ENCODE measurements around the gene DCTPP1. TPM values are rescaled to one million over a fixed set of nuclear protein-coding genes. Genes with fewer than 3 reads are reported as not detected.
A peak's percentile ranks its signal among the peaks of the same experiment; 100 is the strongest.

DCTPP1 gene
- total RNA-seq, 1 experiment from 2014 or later = 71.1 TPM

- DNase-seq (ENCODE audit: low read depth) = no peak
These were observed 47.5 kb downstream of the DCTPP1 start, which contains the start of gene SEPTIN1 for GRCh38 chr16:30382111-30382881. Gene SEPTIN1 (minus strand): TSS chr16:30382561. CDS start chr16:30382542, 19 bp downstream.

DNA sequence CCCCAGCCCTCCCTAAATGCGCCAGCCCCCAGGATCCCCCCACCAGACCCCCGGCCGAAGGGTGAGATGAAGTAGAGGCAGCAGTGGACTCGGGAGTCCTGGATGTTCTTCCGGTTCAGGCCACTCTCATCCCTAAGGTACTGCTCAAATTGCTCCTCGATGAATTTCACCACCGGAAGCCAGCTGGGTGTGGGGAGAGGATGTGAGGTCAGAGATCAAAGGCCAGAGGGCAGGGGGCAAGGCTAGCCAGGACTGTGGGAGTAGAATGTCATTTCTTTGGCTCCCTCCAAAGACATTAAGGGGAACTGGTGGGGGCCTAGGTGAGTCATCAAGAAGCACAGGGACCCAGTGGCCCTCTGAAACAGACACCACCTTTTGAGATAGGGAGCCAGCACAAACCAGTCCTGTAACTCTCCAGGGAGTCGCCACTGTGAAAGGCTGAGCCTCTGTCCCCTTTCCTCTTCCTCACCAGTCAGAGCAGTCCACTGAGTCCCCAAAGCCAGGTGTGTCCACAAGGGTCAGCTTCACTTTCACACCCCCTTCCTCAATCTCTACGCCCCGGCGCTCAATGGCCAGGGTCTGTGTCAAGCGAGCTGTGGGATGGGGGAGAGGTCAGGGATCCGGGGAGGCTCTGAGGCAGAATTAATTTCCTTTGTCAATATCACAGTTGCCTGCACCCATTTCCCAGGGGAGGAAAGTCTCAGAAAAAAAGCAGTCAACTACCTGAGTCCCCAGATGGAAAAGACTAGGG lies 48.4 kb downstream of the DCTPP1 start:
- DNase-seq (ENCODE audit: low read depth) = no peak

DNA sequence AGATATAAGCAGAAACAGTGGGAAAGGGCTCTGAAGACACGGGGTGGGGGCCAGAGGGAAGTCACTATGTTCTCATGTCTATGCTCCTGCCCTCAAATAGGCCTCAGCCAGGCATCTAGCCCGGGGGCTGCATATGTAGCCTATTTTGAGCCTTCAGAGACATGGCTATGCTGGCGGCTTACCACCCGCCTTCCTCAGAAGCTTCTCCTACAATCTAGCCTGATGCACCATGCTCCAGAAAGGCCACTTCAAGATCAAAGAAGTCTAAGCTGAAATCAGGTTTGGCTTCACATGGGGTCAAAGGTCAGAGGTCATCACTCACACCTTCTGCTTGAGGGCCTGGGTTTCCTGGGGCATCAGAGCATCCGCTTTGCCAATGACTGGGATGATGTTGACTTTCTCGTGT lies 49.0 kb downstream of the DCTPP1 start:
- DNase-seq (ENCODE audit: low read depth) = no peak

- no peak for DNase-seq (ENCODE audit: low read depth)
These were observed 49.6 kb downstream of the DCTPP1 start for GRCh38 chr16:30380072-30380802.

DNA sequence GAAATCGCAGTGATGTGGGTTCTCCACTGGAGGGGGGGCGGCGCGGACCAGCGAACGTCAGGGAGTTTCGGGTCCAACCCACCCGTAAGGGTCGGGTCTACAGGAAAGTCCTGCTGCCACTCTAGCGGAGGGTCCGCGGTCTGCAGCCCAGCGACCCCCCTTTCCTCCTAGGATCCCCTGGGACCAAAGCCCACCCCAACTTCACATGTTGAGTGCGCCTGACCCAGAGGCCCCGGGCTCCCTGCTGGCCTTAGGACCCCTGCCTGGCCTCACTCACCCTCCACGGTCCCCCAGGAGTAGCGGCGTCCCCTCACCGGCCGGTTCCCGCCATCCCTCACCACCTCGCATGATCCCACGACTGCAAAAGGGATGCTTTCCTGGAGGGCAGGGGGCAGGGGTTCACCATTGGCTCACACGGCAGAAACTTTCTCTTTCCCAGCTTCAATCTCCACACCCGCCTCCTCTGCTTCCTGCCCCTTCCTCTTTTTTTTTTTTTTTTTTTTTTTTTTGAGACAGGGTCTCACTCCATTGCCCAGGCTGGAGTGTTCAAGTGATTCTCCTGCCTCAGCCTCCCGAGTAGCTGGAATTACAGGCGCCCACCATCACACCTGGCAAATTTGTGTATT lies 50.6 kb downstream of the DCTPP1 start:
- no peak for DNase-seq (ENCODE audit: low read depth)

DNA sequence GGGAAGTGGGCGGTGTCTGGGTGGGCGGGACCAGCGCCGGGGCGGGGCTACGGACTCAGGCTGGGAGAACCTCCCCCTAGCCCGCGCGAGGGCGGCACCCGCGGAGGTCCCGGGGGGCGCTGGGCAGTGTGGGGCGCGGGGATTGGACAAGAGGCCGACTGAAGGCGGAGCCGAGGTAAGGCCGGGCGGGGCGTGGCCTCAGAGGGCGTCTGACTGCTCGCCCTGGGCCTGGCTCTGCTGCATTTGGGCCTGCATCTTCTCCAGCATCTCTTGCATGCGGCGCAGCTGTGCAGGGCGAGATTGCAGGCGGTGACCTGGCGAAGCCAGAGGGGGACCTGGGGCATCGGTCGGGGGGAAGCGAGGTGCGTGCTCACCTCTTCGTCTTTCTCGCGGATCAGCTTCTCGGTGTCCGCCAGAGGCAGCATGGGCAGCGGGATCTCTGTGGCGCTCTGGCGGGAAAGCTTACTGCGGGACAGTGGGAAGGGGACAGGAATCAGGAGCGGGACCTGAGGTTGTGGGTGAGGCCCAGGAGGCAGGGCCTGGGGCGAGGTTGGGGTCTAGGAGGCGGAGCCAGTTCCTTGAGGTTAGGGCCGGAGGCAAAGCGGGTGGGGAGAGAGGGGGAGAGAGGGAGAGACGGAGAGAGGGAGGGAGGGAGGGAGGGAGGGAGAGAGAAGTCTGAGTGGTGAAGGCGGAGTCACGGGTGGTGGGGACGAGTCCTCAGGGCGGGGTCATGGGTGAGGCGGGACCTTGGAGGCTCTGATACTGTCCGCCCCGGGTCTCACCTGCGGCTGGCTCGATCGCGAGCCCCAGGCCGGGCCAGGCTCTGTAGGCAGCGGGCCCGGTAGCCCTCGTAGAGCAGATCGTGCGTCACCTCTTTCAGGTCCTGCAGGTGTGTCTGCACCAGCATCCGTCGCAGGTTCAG lies 51.3 kb downstream of the DCTPP1 start:
- peak; percentile 95 for DNase-seq (ENCODE audit: low read depth)

GRCh38 chr16:30377812-30378235 lies 52.0 kb downstream of the DCTPP1 start:
- peak; percentile 83 for DNase-seq (ENCODE audit: low read depth)

DNA sequence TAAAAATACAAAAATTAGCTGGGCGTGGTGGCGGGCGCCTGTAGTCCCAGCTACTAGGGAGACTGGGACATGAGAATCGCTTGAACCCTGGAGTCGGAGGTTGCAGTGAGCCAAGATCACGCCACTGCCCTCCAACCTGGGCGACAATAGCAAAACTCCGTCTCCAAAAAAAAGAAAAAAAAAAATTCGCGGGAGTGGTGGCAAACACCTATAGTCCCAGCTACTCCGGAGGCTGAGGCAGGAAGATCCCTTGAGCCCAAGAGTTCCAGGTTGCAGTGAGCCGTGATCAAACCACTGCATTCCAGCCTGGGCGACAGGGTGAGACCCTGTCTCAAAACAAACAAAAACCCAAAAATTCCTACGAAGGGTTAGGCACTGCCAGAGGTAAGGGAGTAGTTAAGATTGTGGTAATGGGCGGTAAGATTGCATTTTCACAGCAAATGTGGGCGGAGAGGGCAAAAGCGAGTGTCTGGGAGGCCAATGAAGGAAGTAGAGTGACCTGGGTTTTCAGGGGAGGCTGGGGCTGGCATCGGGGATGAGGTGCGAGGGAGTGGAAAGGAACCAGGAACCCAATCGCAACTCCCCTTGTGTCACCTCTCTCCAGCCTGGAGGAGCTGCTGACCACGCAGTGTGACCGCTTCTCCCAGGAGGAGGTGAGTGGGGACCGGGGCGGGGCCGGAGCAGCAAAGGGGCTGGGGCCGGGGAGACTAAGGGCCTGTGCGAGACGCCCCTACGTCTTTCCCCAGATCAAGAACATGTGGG lies 52.6 kb downstream of the DCTPP1 start:
- no peak for DNase-seq (ENCODE audit: low read depth)

GRCh38 chr16:30376461-30376902 lies 53.3 kb downstream of the DCTPP1 start:
- no peak for DNase-seq (ENCODE audit: low read depth)

GRCh38 chr16:30375864-30376263 lies 54.0 kb downstream of the DCTPP1 start:
- DNase-seq (ENCODE audit: low read depth) = no peak

DNA sequence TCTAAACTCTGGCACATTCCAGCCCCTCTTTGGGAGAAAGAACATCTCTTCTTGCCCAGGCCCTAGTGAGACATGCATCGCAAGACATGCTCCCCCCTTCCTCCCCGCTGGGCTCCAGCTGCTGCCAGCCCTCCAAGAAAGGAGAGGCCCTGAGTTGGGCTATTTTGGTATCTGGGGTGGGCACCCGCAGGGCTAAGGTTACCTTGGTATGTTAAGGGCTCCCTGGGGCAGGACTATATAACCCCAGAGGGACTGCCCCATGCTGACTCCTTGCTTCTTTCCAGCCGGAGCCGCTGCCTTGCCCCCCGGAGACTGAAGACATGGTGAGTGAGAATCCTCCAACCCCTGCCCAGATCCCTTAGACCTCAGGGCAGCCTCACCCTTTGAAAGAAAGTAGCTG lies 55.3 kb downstream of the DCTPP1 start, which contains the start of gene MYL11:
Gene MYL11, plus strand, starts transcription at position 265 of the 400 bp plus-strand sequence. Its CDS starts 56 bp downstream, at position 321.
- no peak for DNase-seq (ENCODE audit: low read depth)

Small RNAs within 50 kb of the gene (small RNA-seq; reads per million reads assigned to genes)
- gene RF00019 = not detected
- 0.41 reads per million, percentile 46 among the genes with 10 or more reads in this experiment for gene RF00406

Other genes starting within 250 kb of the DCTPP1 start
- 7.1 and 9.1 TPM in 2 replicates for gene CORO1A, start 246.4 kb downstream of the DCTPP1 start, total RNA-seq (2014; rRNA removed; shearing (Covaris generic))
- 67.0 and 120 TPM in 2 replicates for gene BOLA2B, start 236.4 kb downstream of the DCTPP1 start, total RNA-seq (2014; rRNA removed; shearing (Covaris generic))
- 93.6 and 98.4 TPM in 2 replicates for gene SLX1A, start 236.2 kb downstream of the DCTPP1 start, total RNA-seq (2014; rRNA removed; shearing (Covaris generic))
- 3.8 and 15.1 TPM in 2 replicates for gene SULT1A3, start 230.8 kb downstream of the DCTPP1 start, total RNA-seq (2014; rRNA removed; shearing (Covaris generic))
- gene NPIPB13, start 181.6 kb downstream of the DCTPP1 start, total RNA-seq (2014; rRNA removed; shearing (Covaris generic)) = 0.79 and 1.4 TPM in 2 replicates
- 70.0 and 77.7 TPM in 2 replicates for gene CD2BP2, start 74.7 kb downstream of the DCTPP1 start, total RNA-seq (2014; rRNA removed; shearing (Covaris generic))
- gene TBC1D10B, start 59.5 kb downstream of the DCTPP1 start, total RNA-seq (2014; rRNA removed; shearing (Covaris generic)) = 33.4 and 37.2 TPM in 2 replicates
- not detected in 2 replicates for gene MYL11, start 55.2 kb downstream of the DCTPP1 start, total RNA-seq (2014; rRNA removed; shearing (Covaris generic))
- gene SEPTIN1, start 47.5 kb downstream of the DCTPP1 start, total RNA-seq (2014; rRNA removed; shearing (Covaris generic)) = 0.26 and 0.43 TPM in 2 replicates
- gene ZNF48, start 34.6 kb downstream of the DCTPP1 start, total RNA-seq (2014; rRNA removed; shearing (Covaris generic)) = 12.2 and 13.6 TPM in 2 replicates
- 14.0 and 16.1 TPM in 2 replicates for gene ZNF771, start 22.4 kb downstream of the DCTPP1 start, total RNA-seq (2014; rRNA removed; shearing (Covaris generic))
- 6.8 and 8.2 TPM in 2 replicates for gene SEPHS2, start 15.8 kb upstream of the DCTPP1 start, total RNA-seq (2014; rRNA removed; shearing (Covaris generic))
- not detected in 2 replicates for gene ITGAL, start 42.7 kb upstream of the DCTPP1 start, total RNA-seq (2014; rRNA removed; shearing (Covaris generic))
- 67.2 and 76.7 TPM in 2 replicates for gene ZNF768, start 96.5 kb upstream of the DCTPP1 start, total RNA-seq (2014; rRNA removed; shearing (Covaris generic))
- gene ZNF747, start 104.8 kb upstream of the DCTPP1 start, total RNA-seq (2014; rRNA removed; shearing (Covaris generic)) = 7.3 and 9.5 TPM in 2 replicates
- 4.4 and 4.9 TPM in 2 replicates for gene ZNF764, start 128.3 kb upstream of the DCTPP1 start, total RNA-seq (2014; rRNA removed; shearing (Covaris generic))
- 6.5 and 7.2 TPM in 2 replicates for gene ZNF688, start 141.7 kb upstream of the DCTPP1 start, total RNA-seq (2014; rRNA removed; shearing (Covaris generic))
- gene ZNF785, start 155.7 kb upstream of the DCTPP1 start, total RNA-seq (2014; rRNA removed; shearing (Covaris generic)) = 5.4 and 7.7 TPM in 2 replicates
- 9.5 and 10.6 TPM in 2 replicates for gene ZNF689, start 180.4 kb upstream of the DCTPP1 start, total RNA-seq (2014; rRNA removed; shearing (Covaris generic))
- 11.0 and 26.6 TPM in 2 replicates for gene PRR14, start 220.9 kb upstream of the DCTPP1 start, total RNA-seq (2014; rRNA removed; shearing (Covaris generic))
- gene FBRS, start 228.4 kb upstream of the DCTPP1 start, total RNA-seq (2014; rRNA removed; shearing (Covaris generic)) = 20.0 and 23.1 TPM in 2 replicates

Data from HT1080 (cell line).